ENCODE measurements around the gene CHST5.
"Not testable (repeated sequence)": the region's sequence is repeated elsewhere in the genome, so short reads cannot be mapped to it uniquely, and the experiment has no call there.

Gene CHST5

DNA sequence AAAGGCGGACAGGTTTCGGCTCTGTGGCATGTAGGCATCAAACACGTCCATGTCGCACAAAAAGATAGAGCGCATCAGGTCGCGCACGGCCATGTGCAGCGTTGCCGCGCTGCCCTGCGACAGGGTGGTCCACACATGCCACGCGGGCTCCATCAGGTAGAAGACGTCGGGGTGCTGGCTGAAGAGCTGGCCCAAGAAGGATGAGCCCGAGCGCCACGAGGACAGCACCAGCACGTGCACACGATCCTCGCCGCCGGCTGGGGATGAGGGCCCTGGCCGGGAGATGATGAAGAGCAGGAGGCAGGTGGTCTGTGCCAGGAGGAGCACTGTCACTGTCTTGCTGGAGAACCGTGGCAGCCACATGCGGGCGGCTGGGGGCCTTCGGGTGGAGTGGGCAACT is 5.9 kb downstream of the CHST5 start:
- no peak overlapping the region for H3K9ac ChIP-seq (ENCODE audit: low read length)
- no peak overlapping the region for H3K27ac ChIP-seq (ENCODE audit: low read depth, low read length)
- no peaks in the 10 kb centered on the region for H3K9me3 ChIP-seq (ENCODE audit: control insufficient read depth, insufficient read depth, low read depth, low read length)
- no peaks in the 10 kb centered on the region for H3K27me3 ChIP-seq (ENCODE audit: control insufficient read depth, insufficient read depth, low read length)
- H3K4me3 ChIP-seq (ENCODE audit: low read depth, low read length): no peak overlapping the region
- 0 out of 2 replicates have a peak, but pooled peaks cover 5% of the 10 kb centered on the region for H3K4me1 ChIP-seq (ENCODE audit: control insufficient read depth, insufficient read depth, low read length)
- H3K36me3 ChIP-seq (ENCODE audit: control insufficient read depth, insufficient read depth, low read length): no peaks in the 10 kb centered on the region

DNA sequence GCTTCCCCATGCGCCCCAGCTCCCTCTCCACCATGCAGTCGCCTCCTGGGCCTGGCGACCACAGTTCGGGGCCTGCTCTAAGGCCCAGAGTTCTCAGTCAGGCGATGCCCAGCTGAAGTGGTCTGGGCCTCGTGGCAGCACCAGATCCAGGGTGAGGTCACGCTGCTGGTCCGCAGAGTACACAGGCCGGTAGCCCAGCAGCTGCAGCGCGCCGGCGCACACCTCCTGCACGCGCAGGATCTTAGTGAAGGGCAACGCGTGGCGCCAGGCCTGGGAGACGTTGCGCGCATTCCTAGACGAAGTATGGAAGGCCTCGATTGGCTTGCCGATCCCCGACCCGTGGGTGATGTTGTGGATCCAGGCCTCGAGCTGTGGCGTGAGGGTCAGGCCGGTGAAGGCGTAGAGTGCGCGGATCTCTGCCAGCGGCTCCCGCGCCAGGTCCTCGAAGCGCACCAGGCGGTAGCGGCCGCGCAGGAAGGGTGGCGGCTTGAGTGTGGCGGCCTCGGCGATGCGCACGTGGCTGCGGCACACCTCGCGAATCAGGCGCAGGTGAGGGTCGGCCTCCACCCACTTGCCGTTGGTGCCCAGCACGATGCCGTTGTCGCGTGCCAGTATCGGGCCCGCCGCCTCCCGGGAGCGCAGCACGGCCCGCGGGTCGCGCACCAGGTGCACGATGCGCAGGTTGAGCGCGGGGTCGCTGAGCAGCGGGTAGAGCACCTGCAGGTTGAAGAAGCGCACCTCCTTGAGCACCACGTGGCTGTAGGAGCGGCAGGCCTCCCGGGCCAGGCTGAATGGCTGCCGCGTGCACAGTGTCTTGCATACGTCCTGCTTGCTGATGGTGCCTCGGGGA is 6.6 kb downstream of the CHST5 start:
- no peak overlapping the region for H3K9ac ChIP-seq (ENCODE audit: low read length)
- no peaks in the 10 kb centered on the region for H3K36me3 ChIP-seq (ENCODE audit: control insufficient read depth, insufficient read depth, low read length)
- H3K4me1 ChIP-seq (ENCODE audit: control insufficient read depth, insufficient read depth, low read length): no peaks in the 10 kb centered on the region
- H3K27ac ChIP-seq (ENCODE audit: low read depth, low read length): no peak overlapping the region
- H3K4me3 ChIP-seq (ENCODE audit: low read depth, low read length): no peak overlapping the region
- H3K9me3 ChIP-seq (ENCODE audit: control insufficient read depth, insufficient read depth, low read depth, low read length): no peaks in the 10 kb centered on the region
- H3K27me3 ChIP-seq (ENCODE audit: control insufficient read depth, insufficient read depth, low read length): no peaks in the 10 kb centered on the region

DNA sequence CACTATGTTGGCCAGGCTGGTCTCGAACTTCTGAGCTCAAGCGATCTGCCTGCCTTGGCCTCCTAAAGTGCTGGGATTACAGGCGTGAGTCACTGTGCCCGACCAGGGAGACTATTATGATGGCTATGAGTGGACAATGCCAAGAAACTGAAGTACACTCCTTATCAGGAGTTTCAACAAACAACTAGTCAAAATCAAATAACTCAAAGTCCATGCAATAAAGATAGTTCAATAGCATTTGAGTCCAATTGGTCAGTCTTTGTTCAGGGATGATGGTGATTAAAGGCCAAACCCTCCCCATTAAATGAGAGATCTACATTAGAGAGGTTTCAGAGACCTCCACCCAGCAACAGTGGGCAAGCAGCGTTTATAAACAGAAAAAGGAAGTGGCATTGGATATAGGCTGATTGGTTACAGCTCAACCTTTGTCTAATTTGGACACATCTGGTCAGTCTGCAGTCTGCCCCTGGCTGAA is 8.0 kb downstream of the CHST5 start:
- no peak overlapping the region for H3K9ac ChIP-seq (ENCODE audit: low read length)
- H3K9me3 ChIP-seq (ENCODE audit: control insufficient read depth, insufficient read depth, low read depth, low read length): no peaks in the 10 kb centered on the region
- no peak overlapping the region for H3K27ac ChIP-seq (ENCODE audit: low read depth, low read length)
- H3K27me3 ChIP-seq (ENCODE audit: control insufficient read depth, insufficient read depth, low read length): no peaks in the 10 kb centered on the region
- no peaks in the 10 kb centered on the region for H3K36me3 ChIP-seq (ENCODE audit: control insufficient read depth, insufficient read depth, low read length)
- no peak overlapping the region for H3K4me3 ChIP-seq (ENCODE audit: low read depth, low read length)
- no peaks in the 10 kb centered on the region for H3K4me1 ChIP-seq (ENCODE audit: control insufficient read depth, insufficient read depth, low read length)

DNA sequence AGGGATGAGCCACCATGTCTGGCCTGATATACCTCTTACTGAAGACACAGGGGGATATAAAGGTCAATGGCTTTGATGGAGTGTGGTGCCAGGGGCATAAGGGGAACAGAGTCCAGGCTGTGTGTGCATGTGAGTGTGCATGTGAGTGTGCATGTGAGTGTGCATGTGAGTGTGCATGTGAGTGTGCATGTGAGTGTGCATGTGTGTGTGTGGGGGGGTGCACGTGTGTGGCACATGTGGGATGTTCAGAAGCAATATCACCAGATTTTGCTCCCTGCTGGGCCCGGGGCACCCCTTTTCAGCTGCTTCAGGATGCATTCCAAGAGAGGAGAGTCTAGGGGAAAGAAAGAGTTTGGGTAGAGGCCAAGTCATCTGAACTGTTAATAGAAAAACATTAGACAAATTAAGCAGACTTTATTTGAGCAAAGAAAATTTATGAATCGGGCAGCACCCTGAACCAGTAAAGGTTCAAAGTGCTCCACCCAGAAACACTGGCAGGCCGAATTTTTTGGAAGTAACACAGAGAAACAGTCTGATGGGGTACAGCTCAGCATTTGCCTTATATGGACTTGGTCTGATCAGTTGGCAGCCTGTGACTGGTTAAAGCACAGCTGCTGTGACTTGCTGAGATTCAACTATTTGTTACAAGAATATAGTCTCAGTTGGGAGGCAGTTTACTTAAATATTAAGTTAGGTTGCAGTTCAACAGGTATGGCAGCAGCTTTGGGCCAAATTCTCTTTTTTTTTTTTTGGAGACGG is 9.7 kb downstream of the CHST5 start:
- Histone ChIP-seq H3K36me3 (ENCODE audit: control insufficient read depth, insufficient read depth, low read length) (no peaks in the 10 kb centered on the region), H3K9ac (ENCODE audit: low read length) (no peak overlapping the region), H3K4me1 (ENCODE audit: control insufficient read depth, insufficient read depth, low read length) (no peaks in the 10 kb centered on the region), H3K27me3 (ENCODE audit: control insufficient read depth, insufficient read depth, low read length) (no peaks in the 10 kb centered on the region), H3K9me3 (ENCODE audit: control insufficient read depth, insufficient read depth, low read depth, low read length) (no peaks in the 10 kb centered on the region), H3K4me3 (ENCODE audit: low read depth, low read length) (no peak overlapping the region), H3K27ac (ENCODE audit: low read depth, low read length) (no peak overlapping the region)

DNA sequence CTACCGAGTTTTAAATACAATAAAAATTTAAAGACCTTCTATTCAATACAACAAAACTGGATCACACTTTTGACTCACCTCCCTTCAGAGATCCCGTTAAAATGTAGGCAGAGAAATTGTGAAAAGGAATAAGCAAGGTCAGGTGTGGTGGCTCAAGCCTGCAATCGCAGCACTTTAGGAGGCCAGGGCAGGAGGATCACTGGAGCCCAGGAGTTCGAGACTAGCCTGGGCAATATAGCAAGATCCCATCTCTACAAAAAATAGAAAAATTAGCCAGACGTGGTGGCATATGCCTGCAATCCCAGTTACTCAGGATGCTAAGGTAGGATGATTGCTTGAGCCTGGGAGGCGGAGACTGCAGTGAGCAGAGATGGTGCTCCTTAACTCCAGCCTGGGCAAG is 16.7 kb downstream of the CHST5 start:
- Histone ChIP-seq H3K9ac (ENCODE audit: low read length) (no peak overlapping the region), H3K4me3 (ENCODE audit: low read depth, low read length) (no peak overlapping the region), H3K4me1 (ENCODE audit: control insufficient read depth, insufficient read depth, low read length) (0 out of 2 replicates have a peak, but pooled peaks cover 3% of the 10 kb centered on the region), H3K9me3 (ENCODE audit: control insufficient read depth, insufficient read depth, low read depth, low read length) (no peaks in the 10 kb centered on the region), H3K27ac (ENCODE audit: low read depth, low read length) (no peak overlapping the region), H3K36me3 (ENCODE audit: control insufficient read depth, insufficient read depth, low read length) (no peaks in the 10 kb centered on the region), H3K27me3 (ENCODE audit: control insufficient read depth, insufficient read depth, low read length) (no peaks in the 10 kb centered on the region)

DNA sequence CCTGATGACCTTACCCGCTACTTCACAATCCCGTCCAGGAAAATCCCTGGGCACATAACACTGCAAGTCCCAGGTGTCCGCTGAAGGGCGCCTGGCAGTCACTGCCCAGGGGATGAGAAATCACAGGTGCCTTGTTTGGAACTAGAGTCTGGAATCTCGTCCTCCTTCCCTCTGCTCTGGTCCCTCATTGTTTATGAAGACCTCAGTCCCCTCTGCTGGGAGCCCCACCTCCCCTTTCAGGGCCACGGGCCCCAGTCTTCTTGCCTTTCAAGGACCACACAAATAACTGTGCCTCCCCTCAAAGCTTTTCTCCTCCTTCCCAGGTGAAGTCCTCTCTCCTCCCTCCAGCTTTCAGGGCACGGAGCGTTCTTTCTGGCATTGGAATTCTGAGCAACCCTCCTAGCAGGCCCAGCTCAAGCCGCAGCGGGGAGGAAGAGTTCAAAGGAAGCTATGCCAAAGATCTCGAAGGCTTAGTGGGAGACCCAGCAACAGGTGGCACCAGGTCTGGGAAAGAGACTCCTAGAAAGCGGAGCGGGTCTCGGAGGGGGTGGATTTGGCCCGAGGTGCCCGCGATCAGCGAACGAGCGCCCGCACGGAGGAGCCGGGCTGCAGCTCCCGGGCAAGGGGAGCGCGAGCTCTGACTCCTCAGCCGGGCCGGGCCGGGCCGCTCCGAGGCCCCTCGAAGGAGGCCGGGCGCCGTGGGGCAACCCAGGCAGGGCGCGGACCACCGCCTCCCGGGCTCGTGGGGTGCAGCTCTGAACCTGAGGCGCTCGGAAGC is 19.5 kb downstream of the CHST5 start:
- H3K36me3 ChIP-seq (ENCODE audit: control insufficient read depth, insufficient read depth, low read length); H3K27me3 ChIP-seq (ENCODE audit: control insufficient read depth, insufficient read depth, low read length); H3K4me1 ChIP-seq (ENCODE audit: control insufficient read depth, insufficient read depth, low read length); H3K9me3 ChIP-seq (ENCODE audit: control insufficient read depth, insufficient read depth, low read depth, low read length): not testable (repeated sequence)
- peak overlapping the region; percentile 85 for H3K9ac ChIP-seq (ENCODE audit: low read length)
- H3K27ac ChIP-seq (ENCODE audit: low read depth, low read length): peak overlapping the region; percentile 82
- peak overlapping the region; percentile 93 for H3K4me3 ChIP-seq (ENCODE audit: low read depth, low read length)

DNA sequence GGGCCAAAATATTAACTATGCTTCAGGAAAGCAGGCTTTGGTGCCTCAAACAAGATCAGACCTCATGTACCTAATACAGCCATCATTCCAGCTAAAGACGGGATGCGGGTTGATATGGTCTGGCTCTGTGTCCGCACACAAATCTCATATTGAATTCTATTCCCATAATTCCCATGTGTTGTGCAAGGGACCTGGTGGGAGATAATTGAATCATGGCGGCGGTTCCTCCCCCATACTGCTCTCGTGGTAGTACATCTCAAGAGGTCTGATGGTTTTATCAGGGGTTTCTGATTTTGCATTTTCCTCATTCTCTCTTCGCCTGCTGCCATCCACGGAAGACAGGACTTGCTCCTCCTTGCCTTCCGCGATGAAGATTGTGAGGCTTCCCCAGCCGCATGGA is 21.6 kb downstream of the CHST5 start:
- Histone ChIP-seq H3K4me3 (ENCODE audit: low read depth, low read length) (no peak overlapping the region), H3K9ac (ENCODE audit: low read length) (no peak overlapping the region), H3K9me3 (ENCODE audit: control insufficient read depth, insufficient read depth, low read depth, low read length) (no peaks in the 10 kb centered on the region), H3K4me1 (ENCODE audit: control insufficient read depth, insufficient read depth, low read length) (peaks cover 7% of the 10 kb centered on the region; the same call in 1 of the 2 replicates), H3K27ac (ENCODE audit: low read depth, low read length) (no peak overlapping the region), H3K27me3 (ENCODE audit: control insufficient read depth, insufficient read depth, low read length) (no peaks in the 10 kb centered on the region), H3K36me3 (ENCODE audit: control insufficient read depth, insufficient read depth, low read length) (no peaks in the 10 kb centered on the region)

DNA sequence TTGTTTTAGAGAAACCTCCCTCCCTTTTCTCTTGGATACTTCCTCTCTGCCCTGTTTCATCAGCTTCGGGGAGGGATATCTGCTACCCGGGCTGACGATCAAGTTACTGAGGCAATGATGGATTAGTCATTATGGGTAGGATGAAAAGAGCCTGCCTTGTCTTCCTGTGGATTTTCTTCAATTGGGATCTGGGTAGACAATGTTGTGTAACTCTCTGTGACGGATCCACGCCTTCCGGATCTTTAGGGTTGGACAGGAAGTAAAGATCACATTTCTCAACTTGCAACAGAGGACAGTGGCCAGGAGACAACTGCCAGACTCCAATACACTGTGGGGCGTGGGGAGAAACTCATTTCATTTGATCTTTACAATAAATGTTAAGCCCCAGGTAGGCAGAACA is 29.3 kb downstream of the CHST5 start:
- Histone ChIP-seq H3K36me3 (ENCODE audit: control insufficient read depth, insufficient read depth, low read length) (no peaks in the 10 kb centered on the region), H3K4me3 (ENCODE audit: low read depth, low read length) (no peak overlapping the region), H3K27ac (ENCODE audit: low read depth, low read length) (no peak overlapping the region), H3K27me3 (ENCODE audit: control insufficient read depth, insufficient read depth, low read length) (no peaks in the 10 kb centered on the region), H3K9me3 (ENCODE audit: control insufficient read depth, insufficient read depth, low read depth, low read length) (no peaks in the 10 kb centered on the region), H3K4me1 (ENCODE audit: control insufficient read depth, insufficient read depth, low read length) (peaks cover 4% of the 10 kb centered on the region; the same call in 1 of the 2 replicates), H3K9ac (ENCODE audit: low read length) (no peak overlapping the region)

DNA sequence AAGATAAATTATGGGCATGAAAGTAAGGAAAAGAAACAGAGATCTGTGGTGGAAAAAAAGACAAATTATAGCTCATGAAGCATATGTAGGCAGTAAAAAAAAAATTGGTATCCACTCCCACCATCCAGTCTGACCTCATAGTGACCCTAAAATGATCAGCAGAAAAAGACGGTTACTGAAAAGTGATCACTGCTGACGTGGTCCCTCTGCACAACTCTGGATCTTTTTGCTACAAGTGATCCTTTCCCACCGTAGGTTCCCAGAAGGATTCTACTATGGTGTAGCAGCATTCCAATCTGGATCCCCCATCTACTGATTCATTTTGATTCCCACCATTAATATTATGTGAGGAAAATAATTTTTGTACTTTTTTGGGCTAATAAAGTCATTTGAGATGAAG is 29.8 kb downstream of the CHST5 start:
- no peak overlapping the region for H3K4me3 ChIP-seq (ENCODE audit: low read depth, low read length)
- H3K27ac ChIP-seq (ENCODE audit: low read depth, low read length): no peak overlapping the region
- H3K27me3 ChIP-seq (ENCODE audit: control insufficient read depth, insufficient read depth, low read length): no peaks in the 10 kb centered on the region
- H3K36me3 ChIP-seq (ENCODE audit: control insufficient read depth, insufficient read depth, low read length): no peaks in the 10 kb centered on the region
- H3K9me3 ChIP-seq (ENCODE audit: control insufficient read depth, insufficient read depth, low read depth, low read length): no peaks in the 10 kb centered on the region
- no peak overlapping the region for H3K9ac ChIP-seq (ENCODE audit: low read length)
- H3K4me1 ChIP-seq (ENCODE audit: control insufficient read depth, insufficient read depth, low read length): peaks cover 4% of the 10 kb centered on the region; the same call in 1 of the 2 replicates

DNA sequence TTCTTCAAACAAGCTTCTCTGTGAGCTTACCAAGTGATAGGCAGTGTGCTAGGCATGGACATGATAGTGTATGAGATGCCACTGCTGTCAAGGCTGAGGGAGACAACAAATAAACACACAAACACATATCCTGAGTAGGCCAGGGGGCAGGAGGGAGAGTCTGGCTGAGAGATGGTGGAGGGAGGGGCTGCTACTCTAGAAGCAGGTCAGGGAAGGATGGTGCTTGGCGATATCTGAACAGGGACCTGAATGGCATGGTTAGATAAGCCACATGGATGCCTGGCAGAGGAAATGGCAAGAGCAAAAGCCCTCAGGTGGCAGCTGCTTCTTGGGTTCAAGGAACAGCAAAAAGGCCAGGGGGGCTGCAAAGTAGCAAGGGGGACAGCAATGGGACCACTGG is 32.1 kb downstream of the CHST5 start:
- Histone ChIP-seq H3K9ac (ENCODE audit: low read length) (no peak overlapping the region), H3K27me3 (ENCODE audit: control insufficient read depth, insufficient read depth, low read length) (no peaks in the 10 kb centered on the region), H3K36me3 (ENCODE audit: control insufficient read depth, insufficient read depth, low read length) (no peaks in the 10 kb centered on the region), H3K9me3 (ENCODE audit: control insufficient read depth, insufficient read depth, low read depth, low read length) (no peaks in the 10 kb centered on the region), H3K4me3 (ENCODE audit: low read depth, low read length) (no peak overlapping the region), H3K27ac (ENCODE audit: low read depth, low read length) (no peak overlapping the region), H3K4me1 (ENCODE audit: control insufficient read depth, insufficient read depth, low read length) (no peaks in the 10 kb centered on the region)
